Stimulated activated CD4-positive, alpha-beta T cell treated with anti-CD3 and anti-CD28 coated beads, Interleukin-2, amount 100 ng/mL, for 48 hours (primary cell): Measurements from ENCODE around the gene MTG1.
"Not testable (repeated sequence)": the region's sequence is repeated elsewhere in the genome, so short reads cannot be mapped to it uniquely, and the experiment has no call there.

Source experiments
- DNase-seq, 2 donors: peaks; one replicate each; pipeline ENCODE4 v3.0.0-alpha.2; 2020

MTG1 gene

DNA sequence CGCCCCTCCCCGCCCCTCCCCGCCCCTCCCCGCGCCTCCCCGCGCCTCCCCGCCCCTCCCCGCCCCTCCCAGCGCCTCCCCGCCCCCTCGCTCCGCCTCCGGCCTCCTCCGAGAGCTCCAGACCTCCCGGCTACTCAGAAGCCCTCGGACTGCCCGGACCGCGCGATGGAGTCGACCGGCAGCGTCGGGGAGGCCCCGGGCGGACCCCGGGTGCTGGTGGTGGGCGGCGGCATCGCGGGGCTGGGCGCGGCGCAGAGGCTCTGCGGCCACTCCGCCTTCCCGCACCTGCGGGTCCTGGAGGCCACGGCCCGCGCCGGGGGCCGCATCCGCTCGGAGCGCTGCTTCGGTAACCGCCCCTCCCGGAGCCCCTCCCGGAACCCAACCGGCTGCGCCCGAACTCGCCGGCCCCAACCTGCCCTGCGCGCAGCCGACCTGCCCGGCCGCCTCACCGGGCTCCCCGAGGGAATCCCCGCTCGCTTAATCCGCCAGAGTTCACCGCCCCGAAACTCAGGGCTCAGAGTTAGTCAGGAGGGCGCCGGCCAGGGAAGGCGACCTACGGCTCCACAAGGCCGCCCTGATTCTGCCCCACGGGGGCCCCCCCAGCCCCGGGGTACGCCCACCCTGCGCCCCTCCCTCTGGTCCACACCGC lies 14.7 kb upstream of the MTG1 start, which contains the start of gene PAOX:
PAOX (plus strand) TSS at position 111 of the 649 bp plus-strand sequence; CDS start at position 166, 55 bp downstream.
- peak in 1 of 2 donors; percentile 46 for DNase-seq

GRCh38 chr10:133379801-133380666 lies 13.9 kb upstream of the MTG1 start:
- DNase-seq, result no peak

DNA sequence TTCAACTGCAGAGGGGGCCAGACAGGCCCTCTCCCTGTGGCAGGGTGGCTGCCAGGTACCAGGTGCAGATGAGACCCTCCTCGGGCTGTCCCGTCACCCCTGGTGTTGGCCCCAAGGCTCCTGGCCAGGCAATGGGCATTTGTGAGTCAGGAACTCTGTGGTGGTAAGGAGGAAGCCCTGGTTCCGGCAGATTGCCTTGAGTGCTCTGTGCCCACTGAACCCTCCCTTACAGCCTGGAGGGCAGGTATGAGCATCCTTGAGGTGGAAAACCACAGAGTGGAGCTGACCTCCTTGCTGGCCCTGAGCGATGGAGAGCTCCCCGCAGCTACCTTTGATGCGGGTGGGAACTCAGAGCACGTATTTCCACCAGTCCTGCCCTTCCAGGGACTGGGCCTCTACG lies 12.9 kb upstream of the MTG1 start:
- DNase-seq, result no peak

DNA sequence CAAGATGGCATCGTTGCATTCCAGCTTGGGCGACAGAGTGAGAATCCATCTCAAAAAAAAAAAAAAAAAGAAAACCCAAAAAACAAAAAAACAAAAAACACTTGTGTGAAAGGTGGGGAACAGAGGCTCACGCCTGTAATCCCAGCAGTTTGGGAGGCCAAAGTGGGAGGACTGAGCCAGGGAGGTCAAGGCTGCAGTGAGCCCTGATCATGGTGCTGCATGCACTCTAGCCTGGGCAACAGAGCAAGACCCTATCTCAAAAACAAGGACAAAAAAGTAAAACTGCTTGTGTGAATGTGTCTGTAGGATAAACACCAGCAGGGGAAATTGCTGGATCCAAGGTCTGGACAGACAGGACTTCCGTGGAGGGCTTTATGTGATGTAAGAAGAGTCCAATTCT lies 10.4 kb upstream of the MTG1 start:
- no peak for DNase-seq

GRCh38 chr10:133384071-133384470 lies 9.9 kb upstream of the MTG1 start:
- no peak for DNase-seq

DNA sequence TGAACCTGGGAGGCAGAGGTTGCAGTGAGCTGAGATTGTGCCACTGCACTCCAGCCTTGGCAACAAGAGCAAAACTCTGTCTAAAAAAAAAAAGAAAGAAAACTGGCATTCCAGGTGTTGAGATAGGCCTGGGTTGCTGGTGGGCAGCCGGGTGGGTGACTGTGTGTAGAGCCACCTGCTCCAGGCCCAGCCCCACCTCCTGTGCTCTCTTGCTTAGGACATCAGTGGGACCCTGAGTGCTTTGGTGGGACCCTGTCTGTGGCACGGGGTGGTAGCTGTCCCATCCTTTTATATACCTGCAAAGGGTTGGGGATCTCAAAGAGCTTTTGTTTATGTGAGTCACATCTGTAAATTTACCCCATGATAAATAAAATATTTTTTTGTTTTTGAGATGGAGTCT lies 8.7 kb upstream of the MTG1 start:
- DNase-seq, result no peak

- not testable (repeated sequence) for DNase-seq
Measured at GRCh38 chr10:133386951-133387350, 7.0 kb upstream of the MTG1 start.

GRCh38 chr10:133388236-133388972 lies 5.6 kb upstream of the MTG1 start:
- DNase-seq, result no peak

- DNase-seq, result no peak
Measured at GRCh38 chr10:133388973-133389818, 4.8 kb upstream of the MTG1 start.

DNA sequence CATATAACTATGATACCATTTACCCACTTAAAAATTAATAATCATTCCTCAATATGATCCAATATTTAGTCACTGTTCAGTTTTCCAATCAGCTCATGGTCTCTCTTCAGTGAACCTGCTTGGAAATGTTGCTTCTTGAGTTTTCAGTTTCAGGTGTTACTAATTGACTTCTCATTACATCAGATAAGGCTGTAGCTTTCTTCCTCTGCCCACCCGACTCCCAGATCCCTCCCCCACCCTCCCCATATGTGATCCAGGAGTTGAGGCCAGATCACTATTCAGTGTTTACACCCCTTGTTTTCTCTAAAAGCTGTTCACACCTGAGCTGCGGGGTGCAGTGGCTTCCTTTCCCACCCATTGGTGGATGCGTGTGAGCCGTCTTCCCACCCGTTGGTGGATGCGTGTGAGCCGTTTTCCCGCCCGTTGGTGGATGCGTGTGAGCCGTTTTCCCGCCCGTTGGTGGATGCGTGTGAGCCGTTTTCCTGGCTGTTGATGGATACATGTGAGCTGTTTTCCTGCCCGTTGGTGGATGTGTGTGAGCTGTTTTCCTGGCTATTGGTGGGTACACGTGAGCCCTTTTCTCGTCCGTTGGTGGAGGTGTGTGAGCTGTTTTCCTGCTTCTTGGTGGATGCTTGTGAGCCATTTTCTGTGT lies 3.2 kb upstream of the MTG1 start:
- no peak for DNase-seq

- no peak for DNase-seq
Measured at GRCh38 chr10:133391249-133391635, 2.7 kb upstream of the MTG1 start.

DNA sequence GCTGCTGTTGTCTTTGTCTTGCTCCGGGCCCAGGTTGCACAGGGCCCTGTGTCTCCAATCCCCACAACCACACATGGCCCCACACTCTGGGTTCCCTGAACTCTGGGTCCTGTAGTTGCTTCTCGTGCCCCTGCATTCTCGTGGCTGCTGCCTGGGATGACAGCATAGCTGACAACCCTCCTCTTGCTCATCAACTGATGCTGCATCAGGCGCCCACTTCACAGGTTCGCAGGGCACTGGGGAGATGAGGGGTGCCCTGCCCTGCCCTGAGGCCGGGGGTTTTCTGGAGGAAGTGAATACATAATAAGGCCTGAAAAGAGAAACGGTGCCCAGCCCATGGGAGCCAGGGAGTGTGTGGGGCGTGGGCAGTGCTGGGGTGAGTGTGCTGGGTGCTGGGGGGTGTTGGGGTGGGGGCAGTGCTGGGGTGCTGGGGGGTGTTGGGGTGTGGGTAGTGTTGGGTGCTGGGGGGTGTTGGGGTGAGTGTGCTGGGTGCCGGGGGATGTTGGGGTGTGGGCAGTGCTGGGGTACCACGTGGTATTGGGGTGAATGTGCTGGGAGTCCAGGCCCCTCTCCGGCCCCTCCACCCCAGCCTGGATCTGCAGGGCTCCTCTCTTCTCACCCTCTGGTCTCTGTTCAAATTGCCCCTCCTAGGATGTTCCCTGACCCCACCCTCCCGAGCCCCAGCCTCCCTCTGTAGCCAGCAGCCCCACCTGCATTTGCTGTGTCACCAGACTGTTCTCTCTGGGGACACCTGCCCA lies 2.0 kb upstream of the MTG1 start:
- DNase-seq, result no peak

- DNase-seq, result no peak
Measured at GRCh38 chr10:133393401-133394063, 425 bp upstream of the MTG1 start.

DNA sequence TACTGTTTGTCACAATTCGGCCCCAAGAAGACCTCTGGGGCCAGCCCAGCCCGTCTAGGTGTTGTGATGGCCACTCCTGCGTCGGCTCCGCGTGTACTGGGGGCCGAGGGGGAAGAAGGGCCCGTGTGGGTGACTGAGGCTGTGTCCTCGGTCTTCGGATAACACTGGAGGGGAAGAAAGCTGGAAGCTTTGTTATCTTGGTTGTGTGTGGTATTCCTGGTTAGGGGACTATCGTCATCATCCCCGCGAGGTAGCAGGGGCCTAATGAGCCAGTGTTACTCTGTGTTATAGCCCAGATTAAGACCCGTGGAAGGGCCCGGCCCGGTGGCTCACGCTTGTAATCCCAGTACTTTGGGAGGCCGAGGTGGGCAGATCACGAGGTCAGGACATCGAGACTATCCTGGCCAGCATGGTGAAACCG lies 854 bp downstream of the MTG1 start:
- DNase-seq, result no peak

DNA sequence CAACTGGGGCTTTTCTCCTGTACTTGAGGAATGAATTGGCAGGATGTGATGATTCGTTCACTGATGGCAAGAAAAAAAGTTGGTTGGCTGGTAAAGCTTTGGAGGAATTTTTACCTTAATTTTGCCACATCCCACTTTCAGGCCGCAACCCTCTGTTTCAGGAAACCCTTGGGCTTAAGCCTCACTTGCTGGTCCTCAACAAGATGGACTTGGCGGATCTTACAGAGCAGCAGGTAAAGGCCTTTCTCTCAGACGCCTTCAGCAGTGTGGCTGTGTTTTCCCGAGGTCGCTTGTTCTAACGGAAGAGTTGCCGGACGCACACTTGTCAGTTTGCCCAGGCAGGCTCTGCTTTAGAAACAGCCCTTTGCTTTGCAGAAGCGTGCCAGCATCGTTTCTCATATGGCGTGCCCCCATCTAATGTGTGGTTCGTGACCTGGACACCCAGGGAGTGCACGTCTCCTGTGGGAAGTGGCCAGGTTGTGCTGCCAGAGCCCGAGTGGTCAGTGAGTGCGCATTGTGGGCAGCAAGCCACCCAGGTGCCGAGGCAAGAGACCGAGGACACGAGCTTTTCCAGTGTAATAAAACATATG lies 2.2 kb downstream of the MTG1 start:
- no peak for DNase-seq

DNA sequence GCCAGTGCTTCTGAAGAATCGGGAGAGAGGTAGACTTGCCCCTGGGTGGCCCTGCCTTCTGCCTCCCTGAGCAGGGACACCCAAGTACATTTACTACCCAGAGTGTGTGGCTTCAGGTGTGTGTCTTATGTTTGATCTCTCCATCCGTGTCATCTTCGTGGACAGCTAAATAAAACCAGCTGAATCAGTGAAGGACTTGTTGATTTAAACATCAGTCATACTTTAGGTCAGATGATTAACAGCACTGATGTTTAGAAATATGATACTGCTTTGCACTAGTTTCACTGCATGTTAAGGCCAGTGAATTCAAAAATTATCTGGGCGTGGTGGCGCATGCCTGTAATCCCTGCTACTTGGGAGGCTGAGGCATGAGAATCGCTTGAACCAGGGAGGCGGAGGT lies 4.0 kb downstream of the MTG1 start:
- DNase-seq, result no peak

- DNase-seq, result no peak
Measured at GRCh38 chr10:133399123-133399601, 5.2 kb downstream of the MTG1 start.

DNA sequence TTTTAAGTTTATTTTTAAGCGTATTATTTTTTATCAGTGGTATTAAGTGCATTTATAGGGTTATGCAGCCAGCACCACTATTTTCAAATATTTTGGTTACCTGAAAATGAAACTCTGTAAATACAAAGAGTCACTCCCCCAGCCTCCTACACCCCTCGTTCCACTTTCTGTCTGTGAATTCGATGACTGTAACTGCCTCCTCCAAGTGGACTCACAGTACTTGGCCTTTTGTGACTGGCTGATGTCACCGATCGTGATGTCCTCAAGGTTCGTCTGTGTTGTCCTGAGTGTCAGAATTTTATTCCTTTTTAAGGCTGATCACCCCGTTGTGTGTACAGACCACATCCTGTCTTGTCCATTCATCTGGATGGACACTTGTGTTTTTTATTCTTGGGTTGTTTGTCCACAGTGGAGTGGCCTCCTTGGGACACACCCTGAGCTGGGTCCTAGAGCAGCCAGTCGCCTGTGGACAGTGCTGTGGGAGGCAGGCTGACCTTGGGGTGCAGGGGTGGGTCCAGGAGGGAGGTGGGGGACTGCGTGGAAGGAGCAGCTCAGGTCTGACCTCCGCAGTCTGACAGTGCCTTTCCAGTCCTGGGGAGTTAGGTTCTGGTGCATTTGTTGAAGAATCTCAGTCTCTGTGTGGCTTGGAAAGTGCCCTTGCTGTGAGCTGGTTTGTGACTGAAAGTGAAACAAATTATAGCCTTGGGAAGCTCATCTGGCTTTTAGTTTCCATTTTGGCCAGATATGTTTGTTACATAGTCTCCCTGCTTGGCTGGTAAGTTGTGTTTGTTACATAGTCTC lies 6.9 kb downstream of the MTG1 start:
- no peak for DNase-seq

GRCh38 chr10:133401500-133401899 lies 7.5 kb downstream of the MTG1 start:
- no peak for DNase-seq
